IPS-18c (cell line): Measurements from ENCODE around the gene CDKN3.

Source experiments
- H3K4me3 ChIP-seq: 2 replicates; pipeline ENCODE4 v1.7.0; 2013; ENCODE audit warnings: low read depth, mild to moderate bottlenecking, low read length, moderate library complexity; ENCODE audit not compliant: insufficient read depth
- H3K9me3 ChIP-seq: one replicate; pipeline ENCODE4 v1.6.1; 2013; ENCODE audit warnings: mild to moderate bottlenecking, low read length, moderate library complexity; ENCODE audit not compliant: control insufficient read depth, insufficient read depth

The CDKN3 gene, protein sequence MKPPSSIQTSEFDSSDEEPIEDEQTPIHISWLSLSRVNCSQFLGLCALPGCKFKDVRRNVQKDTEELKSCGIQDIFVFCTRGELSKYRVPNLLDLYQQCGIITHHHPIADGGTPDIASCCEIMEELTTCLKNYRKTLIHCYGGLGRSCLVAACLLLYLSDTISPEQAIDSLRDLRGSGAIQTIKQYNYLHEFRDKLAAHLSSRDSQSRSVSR

GRCh38 chr14:54396493-54397335, at the start of gene CDKN3:
Gene CDKN3, plus strand, starts transcription at chr14:54397007. Its CDS starts 62 bp downstream, at chr14:54397069.
- H3K4me3 ChIP-seq, result peak within 1 kb of the TSS; percentile 94
- H3K9me3 ChIP-seq, result no peaks in the 10 kb centered on the region

GRCh38 chr14:54347044-54347443, 49.8 kb upstream of the CDKN3 start:
- Histone ChIP-seq H3K9me3 (peaks cover 2% of the 10 kb centered on the region), H3K4me3 (no peak overlapping the region)

GRCh38 chr14:54348001-54348611, 48.7 kb upstream of the CDKN3 start:
- Histone ChIP-seq H3K9me3 (peaks cover 2% of the 10 kb centered on the region), H3K4me3 (no peak overlapping the region)

- H3K4me3 ChIP-seq, result no peak overlapping the region
- peaks cover 2% of the 10 kb centered on the region for H3K9me3 ChIP-seq
Observed at GRCh38 chr14:54348923-54349620, 47.7 kb upstream of the CDKN3 start.

DNA sequence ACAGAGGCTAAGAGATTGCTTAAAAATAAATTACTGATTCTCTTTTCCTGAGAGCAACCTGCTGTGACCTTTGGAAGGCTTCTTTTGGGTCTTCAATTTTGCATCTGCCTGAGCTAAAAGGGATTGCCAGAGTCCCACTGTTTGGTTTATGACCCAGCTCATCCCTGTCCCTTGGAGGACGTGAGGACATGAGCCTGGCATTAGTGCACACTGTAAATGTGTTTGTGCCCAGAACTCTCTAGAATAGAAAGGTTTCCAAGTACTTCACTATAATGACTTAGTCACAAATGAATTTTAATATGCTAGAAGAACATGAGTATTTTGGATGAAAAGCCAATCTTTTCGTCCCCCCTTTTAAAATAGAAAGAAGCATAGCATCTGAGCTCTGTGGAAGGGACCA, 47.1 kb upstream of the CDKN3 start:
- Histone ChIP-seq H3K9me3 (peaks cover 2% of the 10 kb centered on the region), H3K4me3 (no peak overlapping the region)

DNA sequence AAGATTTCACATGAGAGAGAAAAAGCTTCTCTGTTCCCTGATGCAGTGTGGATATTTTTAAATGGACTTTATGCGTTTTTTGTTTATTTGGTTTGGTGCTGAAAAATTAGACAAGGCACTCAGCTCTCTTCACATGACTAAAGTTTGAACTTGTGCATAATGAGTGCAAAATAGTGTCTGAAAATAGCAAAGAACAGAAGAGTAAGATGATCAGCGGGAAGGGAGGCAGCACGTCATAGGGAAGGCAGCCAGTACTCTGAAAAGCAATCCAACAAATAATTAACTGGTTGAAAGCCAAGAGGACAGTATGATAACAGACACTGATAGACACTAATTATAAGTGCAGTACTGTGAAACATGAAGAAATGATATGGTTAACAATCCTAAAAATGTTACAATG, 46.6 kb upstream of the CDKN3 start:
- Histone ChIP-seq H3K4me3 (no peak overlapping the region), H3K9me3 (peaks cover 2% of the 10 kb centered on the region)

GRCh38 chr14:54353266-54353665, 43.5 kb upstream of the CDKN3 start:
- H3K9me3 ChIP-seq, result no peaks in the 10 kb centered on the region
- no peak overlapping the region for H3K4me3 ChIP-seq

- H3K4me3 ChIP-seq, result no peak overlapping the region
- no peaks in the 10 kb centered on the region for H3K9me3 ChIP-seq
Observed at GRCh38 chr14:54353694-54354093, 43.1 kb upstream of the CDKN3 start.

DNA sequence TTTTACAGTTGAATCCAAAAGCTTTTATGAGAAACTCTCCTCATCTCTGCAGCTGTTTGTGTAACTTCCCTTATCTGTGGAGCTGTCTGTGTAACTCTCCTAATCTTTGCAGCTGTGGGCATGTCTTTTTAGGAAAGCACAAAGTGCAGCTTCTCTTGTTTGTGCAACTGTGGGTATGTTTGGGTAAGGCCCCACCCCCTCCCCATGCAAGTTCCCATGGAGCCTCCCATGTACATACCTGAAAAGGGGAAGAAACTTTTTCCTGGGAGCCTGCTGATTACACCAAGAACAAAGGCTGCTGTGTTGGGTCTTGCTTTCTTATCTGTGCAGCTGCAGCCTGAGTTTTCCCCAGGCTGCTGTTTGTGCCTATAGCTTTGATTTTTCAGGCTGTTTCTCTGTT, 42.7 kb upstream of the CDKN3 start:
- no peak overlapping the region for H3K4me3 ChIP-seq
- no peaks in the 10 kb centered on the region for H3K9me3 ChIP-seq

- Histone ChIP-seq H3K9me3 (no peaks in the 10 kb centered on the region), H3K4me3 (no peak overlapping the region)
Observed at GRCh38 chr14:54354968-54355641, 41.7 kb upstream of the CDKN3 start.

DNA sequence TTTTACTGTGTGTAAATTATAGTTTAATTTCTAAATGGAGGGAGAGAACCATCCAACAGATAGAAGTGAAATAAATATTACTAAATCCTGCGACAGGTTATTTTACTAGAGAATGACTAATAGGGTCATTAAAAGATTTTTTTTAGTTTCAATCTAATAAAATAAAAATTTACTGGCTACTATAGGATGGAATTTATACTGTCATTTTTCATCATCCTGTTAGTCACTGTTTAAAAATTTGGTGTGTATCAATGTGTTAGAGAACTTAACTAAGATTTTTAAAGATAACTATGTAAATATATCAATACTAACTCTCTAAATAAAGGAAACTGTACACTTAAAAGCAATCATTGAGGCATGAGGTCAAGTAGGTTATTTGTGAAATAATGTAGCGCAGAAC, 41.1 kb upstream of the CDKN3 start:
- no peaks in the 10 kb centered on the region for H3K9me3 ChIP-seq
- H3K4me3 ChIP-seq, result no peak overlapping the region

DNA sequence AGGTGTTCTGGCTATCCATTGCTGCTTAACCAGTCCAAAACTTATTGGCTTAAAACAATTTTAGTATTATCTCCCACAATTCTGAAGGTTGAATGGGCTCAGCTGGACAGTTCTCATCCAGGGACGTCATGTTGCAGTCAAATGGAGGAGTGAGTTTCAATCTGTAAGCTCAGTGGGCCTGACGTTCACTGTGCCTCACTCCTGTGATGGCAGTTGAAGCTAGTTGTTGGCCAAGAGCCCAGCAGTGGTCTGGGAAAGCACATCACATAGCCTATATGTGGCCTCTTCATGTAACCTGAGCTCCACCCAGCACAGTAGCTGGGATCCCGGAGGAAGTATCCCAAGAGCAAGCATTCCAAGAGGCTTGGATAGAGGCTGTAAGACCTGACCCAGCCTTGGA, 40.6 kb upstream of the CDKN3 start:
- Histone ChIP-seq H3K9me3 (no peaks in the 10 kb centered on the region), H3K4me3 (no peak overlapping the region)

DNA sequence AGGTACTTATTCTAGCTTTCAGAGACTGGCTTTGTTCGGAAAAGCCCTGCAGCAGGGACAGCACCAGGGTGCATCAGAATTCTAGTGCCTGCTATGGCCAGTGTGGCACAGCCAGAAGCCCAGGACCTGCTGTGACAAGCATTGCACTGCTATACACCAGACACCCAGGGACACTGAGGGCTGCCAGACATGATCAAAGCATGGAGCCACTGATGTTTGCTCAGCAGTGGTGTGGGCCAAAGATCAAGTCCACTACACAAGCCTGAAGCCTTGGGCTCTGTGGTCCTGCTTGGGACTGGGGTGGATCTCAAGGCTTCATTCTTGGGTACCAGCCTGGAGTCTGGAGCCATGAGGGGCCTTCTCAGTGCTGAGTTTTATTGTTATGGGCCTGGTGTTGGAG, 36.1 kb upstream of the CDKN3 start:
- no peak overlapping the region for H3K4me3 ChIP-seq
- no peaks in the 10 kb centered on the region for H3K9me3 ChIP-seq

DNA sequence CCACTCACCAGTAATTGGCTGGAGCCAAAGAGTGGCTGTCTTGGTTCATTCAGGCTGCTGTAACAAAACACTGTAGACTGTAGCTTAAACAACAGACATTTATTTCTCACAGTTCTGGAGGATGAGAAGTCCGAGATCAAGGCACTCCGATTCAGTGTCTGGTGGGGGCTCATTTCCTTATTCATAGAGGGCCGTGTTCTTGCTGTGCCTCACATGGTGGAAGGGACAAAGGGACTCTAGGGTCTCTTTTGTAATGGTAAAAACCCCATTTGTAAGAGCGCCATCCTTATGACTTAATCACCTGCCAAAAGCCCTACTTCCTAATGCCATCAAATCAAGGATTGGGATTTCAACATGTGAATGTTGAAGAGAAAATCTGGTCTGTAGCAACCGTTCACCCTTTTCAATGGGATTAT, 34.7 kb upstream of the CDKN3 start:
- H3K4me3 ChIP-seq, result no peak overlapping the region
- no peaks in the 10 kb centered on the region for H3K9me3 ChIP-seq

- H3K9me3 ChIP-seq, result no peaks in the 10 kb centered on the region
- no peak overlapping the region for H3K4me3 ChIP-seq
Observed at GRCh38 chr14:54362759-54363437, 33.9 kb upstream of the CDKN3 start.

DNA sequence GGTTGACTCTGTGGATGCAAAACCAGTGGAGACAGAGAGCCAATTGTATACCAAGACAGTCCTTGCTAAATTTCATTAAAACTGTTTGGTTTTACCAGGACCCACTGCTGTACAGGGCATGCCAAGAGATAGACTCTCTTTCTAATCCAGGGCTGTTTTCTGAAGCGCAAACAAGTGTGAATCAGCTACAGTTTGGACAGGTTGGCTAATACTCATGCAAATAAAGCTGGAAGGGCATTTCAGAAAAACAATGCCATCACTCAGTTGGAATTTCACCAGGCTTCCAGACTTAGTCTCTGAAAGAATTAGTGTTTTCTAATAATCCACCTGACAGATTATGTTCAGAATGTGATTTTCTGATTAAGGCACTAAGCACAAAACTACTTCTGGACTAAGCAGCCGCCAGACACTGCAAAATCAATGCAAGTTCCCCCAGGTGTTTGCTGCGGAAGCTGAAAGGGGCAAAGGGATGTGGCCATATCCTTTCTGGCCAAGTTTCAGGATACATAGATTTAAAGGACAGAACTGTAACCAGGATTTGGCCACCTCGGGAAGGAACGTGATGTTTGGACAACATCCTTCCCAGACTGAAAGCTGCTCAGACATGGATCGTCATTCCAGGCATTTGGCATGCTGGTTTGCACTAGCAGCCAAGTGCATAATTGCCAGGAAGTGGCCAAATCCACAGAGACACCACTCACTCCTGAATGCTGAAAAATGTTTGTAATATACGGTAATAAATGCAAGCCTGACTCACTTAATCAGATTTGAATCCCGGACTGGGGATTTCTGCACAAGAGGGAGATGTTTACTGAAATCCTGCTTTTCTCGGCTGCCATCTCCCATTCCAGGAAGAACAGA, 32.0 kb upstream of the CDKN3 start:
- Histone ChIP-seq H3K9me3 (no peaks in the 10 kb centered on the region), H3K4me3 (no peak overlapping the region)
